Measurements from ENCODE around the gene SELENOH. TPM values are rescaled to one million over a fixed set of nuclear protein-coding genes. Genes with fewer than 3 reads are reported as not detected.

Gene SELENOH
- total and polyA plus RNA-seq, 11 donors, result 56.8 to 134 (median 85.7) TPM

- Histone ChIP-seq H3K4me1 (peaks cover 28 to 100% (median 97%) of the 10 kb centered on the region in 12 donors), H3K27ac (peak overlapping the region; percentile 77 to 97 (median 91)), H3K9me3 (no peaks in the 10 kb centered on the region), H3K36me3 (no peaks in the 10 kb centered on the region), H3K27me3 (no peaks in the 10 kb centered on the region), H3K4me3 (peak overlapping the region in 11 of 12 donors; percentile 7 to 51 (median 23))
- TF ChIP-seq CTCF (IDR thresholded peaks at IDR 0.05) (no peak), POLR2A (IDR thresholded peaks at IDR 0.05) (no peak)
- peak; percentile 9 to 45 (median 12) for ATAC-seq
- DNase-seq, result peak in 2 of 5 donors; percentile 35 to 50
- intact Hi-C loops (cut with DNase I), result loop anchor here in 4 of 10 donors (2.0 to 10.0 kb wide), 3 partner anchors 15 to 247 kb away; partner anchors contain the start of gene OR9Q1 (in 1 of the 4)
- 2 to 15% (median 11%) methylated on average over 3 of the region's 3 CpGs for WGBS, 4 donors
Observed at GRCh38 chr11:57777969-57778317, 36.7 kb downstream of the SELENOH start.

- ATAC-seq (peak; percentile 90 to 94 (median 92)), DNase-seq (peak; percentile 91 to 97 (median 94))
- no peak for TF ChIP-seq CTCF (IDR thresholded peaks at IDR 0.05)
- TF ChIP-seq POLR2A (IDR thresholded peaks at IDR 0.05), result peak in 1 of 2 donors; percentile 45
- WGBS, 4 donors, result 0 to 8% (median 3%) methylated on average over 6 of the region's 6 CpGs
- Histone ChIP-seq H3K4me1 (peaks cover 28 to 100% (median 96%) of the 10 kb centered on the region in 12 donors), H3K27ac (peak overlapping the region; percentile 77 to 97 (median 91)), H3K27me3 (no peaks in the 10 kb centered on the region), H3K4me3 (peak overlapping the region in 11 of 12 donors; percentile 7 to 51 (median 23)), H3K36me3 (no peaks in the 10 kb centered on the region), H3K9me3 (no peaks in the 10 kb centered on the region)
- intact Hi-C loops (cut with DNase I), result loop anchor here in 3 of 10 donors (2.0 to 10.0 kb wide), 3 partner anchors 14 to 246 kb away; partner anchors contain the start of gene OR9Q1 (in 1 of the 3)
Observed at GRCh38 chr11:57778318-57779037, 37.2 kb downstream of the SELENOH start.

GRCh38 chr11:57779276-57779675, 38.0 kb downstream of the SELENOH start:
- H3K36me3 ChIP-seq, result no peaks in the 10 kb centered on the region
- TF ChIP-seq CTCF (IDR thresholded peaks at IDR 0.05) (peak in 1 of 12 donors; percentile 15), POLR2A (IDR thresholded peaks at IDR 0.05) (no peak)
- peak in 4 of 5 donors; percentile 31 to 58 (median 40) for DNase-seq
- H3K9me3 ChIP-seq, result no peaks in the 10 kb centered on the region
- intact Hi-C loops (cut with DNase I), result loop anchor here in 3 of 10 donors (2.0 to 10.0 kb wide), 3 partner anchors 14 to 246 kb away; partner anchors contain the start of gene OR9Q1 (in 1 of the 3)
- WGBS, 4 donors, result 0 to 9% (median 7%) methylated on average over 1 of the region's 1 CpG
- H3K27me3 ChIP-seq, result no peaks in the 10 kb centered on the region
- H3K4me3 ChIP-seq, result peak overlapping the region in 9 of 12 donors; percentile 20 to 51 (median 29)
- peak; percentile 52 to 62 (median 58) for ATAC-seq
- peak overlapping the region; percentile 77 to 97 (median 91) for H3K27ac ChIP-seq
- H3K4me1 ChIP-seq, result peaks cover 28 to 100% (median 94%) of the 10 kb centered on the region in 12 donors

- no peaks in the 10 kb centered on the region for H3K27me3 ChIP-seq
- TF ChIP-seq POLR2A (IDR thresholded peaks at IDR 0.05) (no peak), CTCF (IDR thresholded peaks at IDR 0.05) (no peak)
- peaks cover 0 to 2% (median 0%) of the 10 kb centered on the region in 9 donors for H3K36me3 ChIP-seq
- 30 to 54% (median 32%) methylated on average over 3 of the region's 3 CpGs for WGBS, 4 donors
- no peak overlapping the region for H3K4me3 ChIP-seq
- H3K9me3 ChIP-seq, result no peaks in the 10 kb centered on the region
- H3K4me1 ChIP-seq, result peaks cover 30 to 100% (median 92%) of the 10 kb centered on the region in 12 donors
- DNase-seq (peak in 4 of 5 donors; percentile 36 to 67 (median 42)), ATAC-seq (peak; percentile 12 to 62 (median 36))
- H3K27ac ChIP-seq, result peak overlapping the region; percentile 77 to 97 (median 91)
- intact Hi-C loops (cut with DNase I), result no loop called here
Observed at GRCh38 chr11:57781529-57781943, 40.2 kb downstream of the SELENOH start.
